Endothelial cell of umbilical vein (primary cell): ENCODE measurements around the gene HECTD4. TPM values are rescaled to one million over a fixed set of nuclear protein-coding genes. Genes with fewer than 3 reads are reported as not detected.

ENCODE experiments used
- BruUV-seq: library from RNA; stranded (reverse); fragments of 400-500 nt; replicated peaks from 2 replicates; lab custom pipeline; 2021; lab: Mats Ljungman, UMichigan
- CTCF ChIA-PET: fragments of 300-600, 350-600 bp; sonication (Branson Sonifier 250); formaldehyde crosslinking; loops from one replicate; lab custom pipeline; 2021; ENCODE audit warnings: antibody characterized with exemption, inconsistent platforms; lab: Charles Lee
- POLR2A ChIA-PET: fragments of 300-600, 350-600 bp; sonication (Branson Sonifier 250); formaldehyde crosslinking; loops from one replicate; lab custom pipeline; 2021; ENCODE audit warnings: antibody characterized with exemption, inconsistent platforms; lab: Charles Lee
- DNase-seq: peaks from one replicate; pipeline ENCODE4 v3.0.0-alpha.2; 2011; ENCODE audit warnings: low read depth, low spot score
- FAIRE-seq: peaks from 2 replicates; lab custom pipeline; 2011; peaks lifted over from hg19 to GRCh38; lab: Jason Lieb, UNC
- H2AFZ ChIP-seq: 2 replicates; pipeline ENCODE4 v1.6.0; 2012; ENCODE audit warnings: low read depth, low read length, control low read depth, inconsistent platforms
- H3K27ac ChIP-seq: 2 replicates; pipeline ENCODE4 v1.5.1; 2011; ENCODE audit warnings: low read depth, mild to moderate bottlenecking, control low read depth, low read length, moderate library complexity; ENCODE audit not compliant: insufficient read depth
- H3K27me3 ChIP-seq, 2 experiments: 2 replicates each; pipeline versions ENCODE4 v1.6.0 to v1.6.1; 2011; ENCODE audit warnings: low read length in 2 of 2, mixed read lengths in 1 of 2; ENCODE audit not compliant: control insufficient read depth in 2 of 2, insufficient read depth in 2 of 2
- H3K36me3 ChIP-seq, 2 experiments: 2 replicates in 1 of 2; 3 replicates in 1 of 2; pipeline ENCODE4 v1.5.1; 2011; ENCODE audit warnings: low read length in 2 of 2, mild to moderate bottlenecking in 1 of 2, moderate library complexity in 1 of 2; ENCODE audit not compliant: control insufficient read depth in 2 of 2, insufficient read depth in 2 of 2; ENCODE audit errors: extremely low read depth in 1 of 2
- H3K4me1 ChIP-seq: 3 replicates; pipeline ENCODE4 v1.5.1; 2011; ENCODE audit warnings: mild to moderate bottlenecking, low read length; ENCODE audit not compliant: control insufficient read depth, insufficient read depth; ENCODE audit errors: extremely low read depth
- H3K4me2 ChIP-seq: 2 replicates; pipeline ENCODE4 v1.6.1; 2011; ENCODE audit warnings: low read length, control low read depth, mixed read lengths; ENCODE audit not compliant: insufficient read depth
- H3K4me3 ChIP-seq, 3 experiments: fragments of 200-600 bp in 1 of 3; sonication (generic), shearing (Covaris generic) in 1 of 3; replicated peaks in 1 of 3; 2 replicates each; pipeline ENCODE4 v1.5.1; 2011 to 2016; ENCODE audit warnings: control low read depth in 3 of 3, low read length in 3 of 3, mild to moderate bottlenecking in 2 of 3, inconsistent platforms in 1 of 3, low read depth in 1 of 3, moderate library complexity in 1 of 3; ENCODE audit not compliant: insufficient read depth in 1 of 3
- H3K79me2 ChIP-seq: 2 replicates; pipeline ENCODE4 v1.6.0; 2012; ENCODE audit warnings: low read length, inconsistent platforms; ENCODE audit not compliant: control insufficient read depth, insufficient read depth
- H3K9ac ChIP-seq: replicated peaks from 2 replicates; pipeline ENCODE3; 2011; ENCODE audit warnings: low read length, control low read depth; ENCODE audit not compliant: insufficient read depth; ENCODE audit errors: extremely low read depth
- H3K9me1 ChIP-seq: replicated peaks from 3 replicates; pipeline ENCODE4 v1.6.0; 2011; ENCODE audit warnings: mild to moderate bottlenecking, low read length; ENCODE audit not compliant: control insufficient read depth, insufficient read depth; ENCODE audit errors: extremely low read depth
- H3K9me3 ChIP-seq: replicated peaks from 2 replicates; pipeline ENCODE4 v1.5.1; 2012; ENCODE audit warnings: low read length, inconsistent platforms; ENCODE audit not compliant: control insufficient read depth, insufficient read depth
- H4K20me1 ChIP-seq: replicated peaks from 2 replicates; pipeline ENCODE3; 2011; ENCODE audit warnings: mild to moderate bottlenecking, low read length; ENCODE audit not compliant: control insufficient read depth, insufficient read depth; ENCODE audit errors: extremely low read depth
- EZH2 ChIP-seq: IDR thresholded peaks from 2 replicates; pipeline ENCODE4 v1.6.1; 2012; ENCODE audit warnings: borderline replicate concordance, low read depth, mild to moderate bottlenecking, moderate library complexity, low read length, inconsistent platforms; ENCODE audit not compliant: severe bottlenecking
- FOS ChIP-seq: IDR thresholded peaks from 2 replicates; pipeline ENCODE4 v1.6.1; 2011; ENCODE audit warnings: mild to moderate bottlenecking, low read length, moderate library complexity, borderline replicate concordance; ENCODE audit not compliant: insufficient read depth
- GATA2 ChIP-seq: IDR thresholded peaks from 2 replicates; pipeline ENCODE4 v1.7.0; 2011; ENCODE audit warnings: low read depth, mild to moderate bottlenecking, moderate library complexity, mixed read lengths, low read length; ENCODE audit not compliant: insufficient read length, insufficient read depth
- JUN ChIP-seq: IDR thresholded peaks from 2 replicates; pipeline ENCODE4 v1.6.1; 2011; ENCODE audit warnings: borderline replicate concordance, low read depth; ENCODE audit not compliant: insufficient read length, insufficient read depth
- MYC ChIP-seq: IDR thresholded peaks from one replicate; pipeline ENCODE4 v1.6.1; 2011; ENCODE audit warnings: mild to moderate bottlenecking, low read depth, low read length
- POLR2A ChIP-seq: IDR thresholded peaks from 2 replicates; pipeline ENCODE4 v1.6.1; 2012; ENCODE audit warnings: low read depth, mild to moderate bottlenecking, control low read depth, low read length
- POLR2AphosphoS5 ChIP-seq: IDR thresholded peaks from 2 replicates; pipeline ENCODE4 v1.6.1; 2012; ENCODE audit warnings: low read depth, mild to moderate bottlenecking, control low read depth, low read length, moderate library complexity; ENCODE audit not compliant: insufficient read depth
- dilution Hi-C: fragments of 300-500 bp; cut with MboI; formaldehyde crosslinking; loops from one replicate; pipeline ENCODE4 v1.15.0; 2019; ENCODE audit warnings: low sequenced_read_pairs; ENCODE audit not compliant: extremely low pct_ligation_motif_present
- intact Hi-C: fragments of 100-400 bp; cut with micrococcal nuclease; formaldehyde crosslinking; loops from one replicate; pipeline ENCODE4 v1.10.0; 2022
- polyA plus RNA-seq, 4 experiments: library from polyadenylated mRNA; depleted of rRNA in 3 of 4; stranded (reverse) in 3 of 4; unstranded in 1 of 4; fragments of >200 nt; gene quantifications; 2 replicates each; pipeline versions ENCODE4 v1.2.1 to v1.2.3, GENCODE V29; 2011 to 2012; ENCODE audit warnings: missing spikeins in 1 of 4
- total RNA-seq: library from RNA; stranded (reverse); gene quantifications from 2 replicates; pipeline ENCODE4 v1.2.3, GENCODE V29; 2021
- TF ChIP-seq, protein P1 (sequence below): IDR thresholded peaks from 2 replicates; pipeline ENCODE4 v1.6.1; 2011; ENCODE audit not compliant: insufficient read depth, insufficient read length
- TF ChIP-seq, protein P2 (sequence below), 2 donors: IDR thresholded peaks; 1 replicate in 1 of 2; 2 replicates in 1 of 2; pipeline ENCODE4 v1.5.1; 2011; ENCODE audit warnings: low read length in 2 of 2, mild to moderate bottlenecking in 2 of 2, moderate library complexity in 2 of 2, control low read depth in 1 of 2, inconsistent platforms in 1 of 2, low read depth in 1 of 2; ENCODE audit not compliant: insufficient read depth in 1 of 2; ENCODE audit errors: extremely low read depth in 1 of 2

HECTD4 gene
- total and polyA plus RNA-seq, 2 donors (not counting 3 experiments of a cell fraction or from before 2014, with no cell fraction given) = 9.7 to 47.7 TPM

DNA sequence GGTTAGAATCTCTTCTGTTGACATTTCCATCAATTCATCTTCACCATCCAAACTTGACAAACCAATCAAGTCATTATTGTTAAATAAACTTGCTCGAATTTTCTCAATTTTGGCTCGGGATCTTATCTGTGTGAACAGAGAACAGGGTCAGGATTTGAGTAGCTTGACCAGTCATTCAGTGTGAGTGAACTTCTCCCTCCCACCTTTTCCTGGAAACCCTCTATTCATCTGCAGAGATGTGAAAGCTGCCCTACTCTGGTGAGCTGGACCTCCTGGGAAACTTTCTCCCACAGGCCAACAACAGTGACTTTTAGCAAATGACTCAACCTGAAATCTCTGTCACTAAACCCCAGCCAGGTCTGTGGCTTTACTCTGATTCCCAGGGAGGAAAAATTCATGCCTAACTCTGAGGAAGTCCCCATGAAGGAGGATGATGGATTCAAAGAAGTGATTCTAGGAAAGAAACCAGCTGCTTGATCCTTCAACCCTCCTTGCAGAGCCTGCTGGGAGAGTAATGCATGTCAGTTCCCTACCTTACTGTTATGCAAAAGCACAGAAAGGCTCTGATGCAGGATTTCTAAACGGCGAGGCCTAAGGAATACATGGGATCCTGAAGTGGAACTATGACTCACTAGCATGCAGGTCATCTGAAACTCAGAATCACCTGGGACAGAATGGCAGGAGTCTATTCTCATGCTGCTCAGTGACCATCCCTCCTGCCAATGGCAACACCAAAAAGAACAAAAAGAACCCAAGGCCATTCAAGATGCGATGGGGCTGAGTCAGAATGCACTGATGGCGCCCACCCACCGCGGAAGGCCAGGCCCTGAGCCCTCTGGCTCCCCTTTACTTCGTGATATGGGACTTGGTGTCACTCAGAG is 198.8 kb downstream of the HECTD4 start:
- intact Hi-C loops (no loop called here), dilution Hi-C loops (no loop called here)
- peak; percentile 74 for DNase-seq
- no peak overlapping the region for H3K4me3 ChIP-seq
- H3K9ac ChIP-seq = no peak overlapping the region
- BruUV-seq = no TSS peak
- H4K20me1 ChIP-seq = no peaks in the 10 kb centered on the region
- POLR2A ChIA-PET = no interaction called here
- FAIRE-seq = no peak
- no peaks in the 10 kb centered on the region for H3K27me3 ChIP-seq
- H2AFZ ChIP-seq = no peak overlapping the region
- CTCF ChIA-PET = interaction anchor here (2.1 kb wide), 1 partner anchor 15 kb away, joined by 8 read pairs; no protein-coding TSS in a partner anchor
- no peaks in the 10 kb centered on the region for H3K79me2 ChIP-seq
- H3K9me1 ChIP-seq = no peaks in the 10 kb centered on the region
- peaks cover 8 to 18% of the 10 kb centered on the region in 2 experiments for H3K36me3 ChIP-seq
- H3K4me1 ChIP-seq = no peaks in the 10 kb centered on the region
- no peak for TF ChIP-seq MYC
- TF ChIP-seq EZH2 = no peak
- no peak for TF ChIP-seq POLR2AphosphoS5
- TF ChIP-seq, protein P1, sequence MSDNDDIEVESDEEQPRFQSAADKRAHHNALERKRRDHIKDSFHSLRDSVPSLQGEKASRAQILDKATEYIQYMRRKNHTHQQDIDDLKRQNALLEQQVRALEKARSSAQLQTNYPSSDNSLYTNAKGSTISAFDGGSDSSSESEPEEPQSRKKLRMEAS = no peak
- TF ChIP-seq, protein P2, sequence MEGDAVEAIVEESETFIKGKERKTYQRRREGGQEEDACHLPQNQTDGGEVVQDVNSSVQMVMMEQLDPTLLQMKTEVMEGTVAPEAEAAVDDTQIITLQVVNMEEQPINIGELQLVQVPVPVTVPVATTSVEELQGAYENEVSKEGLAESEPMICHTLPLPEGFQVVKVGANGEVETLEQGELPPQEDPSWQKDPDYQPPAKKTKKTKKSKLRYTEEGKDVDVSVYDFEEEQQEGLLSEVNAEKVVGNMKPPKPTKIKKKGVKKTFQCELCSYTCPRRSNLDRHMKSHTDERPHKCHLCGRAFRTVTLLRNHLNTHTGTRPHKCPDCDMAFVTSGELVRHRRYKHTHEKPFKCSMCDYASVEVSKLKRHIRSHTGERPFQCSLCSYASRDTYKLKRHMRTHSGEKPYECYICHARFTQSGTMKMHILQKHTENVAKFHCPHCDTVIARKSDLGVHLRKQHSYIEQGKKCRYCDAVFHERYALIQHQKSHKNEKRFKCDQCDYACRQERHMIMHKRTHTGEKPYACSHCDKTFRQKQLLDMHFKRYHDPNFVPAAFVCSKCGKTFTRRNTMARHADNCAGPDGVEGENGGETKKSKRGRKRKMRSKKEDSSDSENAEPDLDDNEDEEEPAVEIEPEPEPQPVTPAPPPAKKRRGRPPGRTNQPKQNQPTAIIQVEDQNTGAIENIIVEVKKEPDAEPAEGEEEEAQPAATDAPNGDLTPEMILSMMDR (IDR thresholded peaks at IDR 0.05; ENCODE audit: extremely low read depth in 1 of 2, insufficient read depth in 1 of 2, low read depth in 1 of 2, low read length in 2 of 2) = no peak
- TF ChIP-seq JUN = no peak
- no peak for TF ChIP-seq GATA2
- TF ChIP-seq POLR2A = no peak
- TF ChIP-seq FOS = no peak
- no peaks in the 10 kb centered on the region for H3K9me3 ChIP-seq
- no peak overlapping the region for H3K4me2 ChIP-seq
- no peak overlapping the region for H3K27ac ChIP-seq
